Muscle of leg (tissue), 11 donors: Measurements from ENCODE around the gene AKT3. TPM values are rescaled to one million over a fixed set of nuclear protein-coding genes. Genes with fewer than 3 reads are reported as not detected.
A peak's percentile ranks its signal among the peaks of the same experiment; 100 is the strongest.
"Not testable (repeated sequence)": the region's sequence is repeated elsewhere in the genome, so short reads cannot be mapped to it uniquely, and the experiment has no call there.

ENCODE experiments used
- DNase-seq: peaks from one replicate; pipeline ENCODE4 v3.0.0; 2013
- H3K27ac ChIP-seq: one replicate; pipeline ENCODE4 v1.5.1; 2013; ENCODE audit warnings: mild to moderate bottlenecking, low read length, control low read depth
- H3K27me3 ChIP-seq: one replicate; pipeline ENCODE4 v1.6.1; 2013; ENCODE audit warnings: low read length; ENCODE audit not compliant: control insufficient read depth, insufficient read depth
- H3K36me3 ChIP-seq: one replicate; pipeline ENCODE4 v1.6.1; 2013; ENCODE audit warnings: low read length; ENCODE audit not compliant: control insufficient read depth, insufficient read depth
- H3K4me1 ChIP-seq: one replicate; pipeline ENCODE4 v1.6.1; 2013; ENCODE audit warnings: low read length; ENCODE audit not compliant: control insufficient read depth, insufficient read depth
- H3K4me3 ChIP-seq: one replicate; pipeline ENCODE4 v1.5.1; 2013; ENCODE audit warnings: low read length, control low read depth
- H3K9me3 ChIP-seq: replicated peaks from 2 replicates; pipeline ENCODE4 v1.6.1; 2013; ENCODE audit warnings: low read depth, low read length; ENCODE audit not compliant: control insufficient read depth
- WGBS: methylation state at CpG from one replicate; pipeline ENCODE4 v1.1.5; 2013; ENCODE audit warnings: missing lambda C conversion rate; ENCODE audit not compliant: insufficient coverage; 5-methylcytosine and 5-hydroxymethylcytosine counted together
- polyA plus RNA-seq, 8 donors: library from polyadenylated mRNA; unstranded; fragments of 120-200 nt; gene quantifications; one replicate each; pipeline versions ENCODE4 v1.2.1 to v1.2.3, GENCODE V29; 2013; ENCODE audit warnings: inconsistent platforms in 1 of 8, low replicate concordance in 1 of 8; ENCODE audit not compliant: insufficient read length in 8 of 8, insufficient read depth in 1 of 8
- total RNA-seq: library from RNA; stranded (reverse); fragments of 120-200 nt; gene quantifications from one replicate; pipeline ENCODE4 v1.2.4, GENCODE V29; 2013

The AKT3 gene
- total and polyA plus RNA-seq, 9 donors, result 14.3 to 25.0 (median 19.6) TPM

DNA sequence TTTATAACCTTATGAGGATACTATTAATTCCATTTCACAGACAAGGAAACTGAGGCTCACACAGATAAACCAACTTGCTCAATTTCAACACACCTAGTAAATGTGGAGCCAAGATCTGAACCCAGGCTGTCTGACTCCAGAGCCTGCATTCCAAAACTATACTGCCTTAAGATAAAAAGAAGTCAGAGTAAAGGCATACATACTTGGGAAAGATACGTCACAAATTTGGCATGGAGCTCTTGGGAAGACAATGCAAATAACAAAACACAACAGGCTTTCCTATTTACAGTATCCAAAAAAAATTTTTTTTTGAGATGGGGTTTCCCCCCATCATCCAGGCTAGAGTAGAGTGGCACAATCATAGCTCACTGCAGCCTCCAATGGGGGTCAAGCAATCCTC is 5.9 kb downstream of the AKT3 start:
- H3K4me3 ChIP-seq, result no peak overlapping the region

DNA sequence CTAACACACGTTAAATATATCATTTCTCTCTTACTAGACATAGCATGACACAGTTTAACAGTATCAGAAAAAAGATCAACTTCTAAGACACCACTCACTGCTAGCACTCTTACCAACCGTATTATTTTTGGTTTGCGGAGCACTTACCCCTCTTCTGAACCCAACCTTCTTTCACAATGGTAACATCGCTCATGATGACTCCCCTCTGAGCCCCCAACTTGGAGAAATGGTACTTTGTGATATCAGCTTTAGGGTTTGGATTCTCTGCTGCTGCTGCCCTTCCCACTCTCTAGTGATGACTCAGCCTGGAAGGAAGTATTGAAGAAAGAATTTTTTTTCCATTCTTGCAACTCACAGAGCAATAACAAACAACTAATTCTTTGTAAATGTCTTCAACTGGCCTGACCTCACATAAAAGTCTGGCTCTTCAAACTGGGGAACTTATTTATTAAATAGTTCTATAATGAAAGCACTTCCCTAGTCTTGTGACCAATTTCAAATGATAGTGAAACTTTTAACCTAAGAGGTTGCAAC is 7.0 kb downstream of the AKT3 start:
- Histone ChIP-seq H3K27me3 (no peaks in the 10 kb centered on the region), H3K36me3 (no peaks in the 10 kb centered on the region), H3K4me3 (no peak overlapping the region), H3K4me1 (no peaks in the 10 kb centered on the region), H3K9me3 (no peaks in the 10 kb centered on the region), H3K27ac (no peak overlapping the region)
- peak; percentile 30 for DNase-seq
- WGBS, result 76% methylated on average over 2 of the region's 4 CpGs

More for the DNA sequence above, 5.9 kb downstream of the AKT3 start:
- Histone ChIP-seq H3K4me1 (no peaks in the 10 kb centered on the region), H3K9me3 (no peaks in the 10 kb centered on the region), H3K27me3 (no peaks in the 10 kb centered on the region), H3K36me3 (no peaks in the 10 kb centered on the region), H3K27ac (no peak overlapping the region)
- no peak for DNase-seq
- WGBS, result no CpG with 5 or more reads among the region's 1 CpG

DNA sequence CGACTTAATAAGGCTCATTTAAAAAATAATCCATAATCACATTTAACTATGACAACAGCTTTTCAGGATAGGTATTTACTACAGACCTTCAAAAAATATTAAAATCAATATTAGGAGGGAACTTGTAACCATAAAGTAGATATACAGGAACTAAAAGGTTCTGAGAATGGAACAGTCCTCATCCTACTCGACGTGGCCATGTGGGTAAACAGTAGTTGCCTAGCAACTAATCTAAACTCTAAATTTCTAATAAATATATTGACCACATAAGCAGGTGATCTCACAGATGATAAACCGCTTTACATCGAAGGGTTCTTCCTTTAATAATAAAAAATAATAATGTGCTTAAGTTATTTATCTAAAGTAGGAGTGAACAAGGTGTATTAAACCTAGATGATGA is 7.9 kb downstream of the AKT3 start:
- Histone ChIP-seq H3K36me3 (no peaks in the 10 kb centered on the region), H3K27me3 (no peaks in the 10 kb centered on the region), H3K4me1 (no peaks in the 10 kb centered on the region), H3K4me3 (no peak overlapping the region), H3K9me3 (peaks cover under 1% of the 10 kb centered on the region), H3K27ac (no peak overlapping the region)
- no peak for DNase-seq
- no CpG with 5 or more reads among the region's 5 CpGs for WGBS

DNA sequence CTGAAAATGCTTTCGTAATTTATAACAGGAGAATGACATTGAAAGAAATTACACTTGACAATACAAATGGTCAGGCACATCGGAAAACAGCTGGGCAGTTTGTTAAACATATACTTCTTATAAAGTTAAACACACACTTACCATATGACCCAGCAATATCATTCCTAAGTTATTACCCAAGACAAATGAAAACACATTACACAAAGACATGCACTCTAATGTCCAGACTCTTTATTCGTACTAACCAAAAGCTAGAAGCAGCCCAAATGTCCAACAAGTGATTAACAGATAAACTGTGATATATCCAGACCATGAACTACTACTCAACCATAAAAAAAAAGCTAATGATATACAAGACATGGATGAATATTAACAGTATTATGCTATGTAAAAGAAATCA is 8.5 kb downstream of the AKT3 start:
- H3K27me3 ChIP-seq, result no peaks in the 10 kb centered on the region
- H3K9me3 ChIP-seq, result peaks cover 5% of the 10 kb centered on the region
- WGBS, result no CpG with 5 or more reads among the region's 3 CpGs
- no peak for DNase-seq
- no peak overlapping the region for H3K27ac ChIP-seq
- no peaks in the 10 kb centered on the region for H3K36me3 ChIP-seq
- H3K4me3 ChIP-seq, result no peak overlapping the region
- no peaks in the 10 kb centered on the region for H3K4me1 ChIP-seq

DNA sequence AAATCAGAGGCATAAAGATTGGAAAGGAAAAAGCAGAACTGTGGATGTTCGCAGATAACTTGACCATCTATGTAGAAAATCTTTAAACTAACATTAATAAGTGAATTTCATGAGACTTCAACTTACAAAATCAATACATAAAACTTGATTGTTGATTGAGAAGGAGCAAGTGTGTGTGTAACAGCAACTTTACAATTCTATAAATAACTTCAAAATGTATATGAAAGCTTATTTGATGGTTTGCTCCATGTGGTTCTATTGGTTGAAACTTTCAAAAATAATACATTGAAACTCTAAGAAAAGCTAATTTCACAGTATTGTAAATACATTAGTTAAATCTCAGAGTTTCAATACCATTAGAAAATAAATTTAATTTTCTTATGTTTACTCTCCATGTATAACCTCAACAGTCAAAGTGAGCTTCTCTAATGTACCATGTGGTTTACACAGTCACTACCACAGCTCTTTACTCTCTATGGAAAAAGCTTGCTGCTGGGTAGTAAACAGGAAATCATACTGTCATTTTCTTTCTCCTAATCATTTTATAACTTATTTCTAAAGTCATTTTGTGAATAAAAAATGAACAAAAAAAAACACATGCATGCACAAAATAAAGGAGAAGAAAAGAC is 12.0 kb downstream of the AKT3 start:
- no peak overlapping the region for H3K27ac ChIP-seq

DNA sequence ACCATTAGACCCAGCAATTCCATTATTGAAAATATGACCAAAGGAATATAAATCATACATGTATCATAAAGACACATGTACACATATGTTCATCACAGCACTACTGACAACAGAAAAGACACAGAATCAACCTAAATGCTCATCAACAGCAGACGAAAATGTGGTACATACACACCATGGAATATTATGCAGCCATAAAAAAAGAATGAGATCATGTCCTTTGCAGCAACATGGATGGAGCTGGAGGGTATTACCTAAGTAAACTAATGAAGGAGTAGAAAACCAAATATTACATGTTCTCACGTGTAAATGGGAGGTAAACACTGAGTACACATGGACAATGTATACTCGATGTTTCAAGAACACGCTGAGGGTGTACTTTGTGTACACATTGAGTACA is 15.9 kb downstream of the AKT3 start:
- no CpG with 5 or more reads among the region's 4 CpGs for WGBS
- Histone ChIP-seq H3K27ac (no peak overlapping the region), H3K36me3 (no peaks in the 10 kb centered on the region), H3K4me3 (no peak overlapping the region), H3K9me3 (peaks cover 8% of the 10 kb centered on the region), H3K4me1 (no peaks in the 10 kb centered on the region), H3K27me3 (no peaks in the 10 kb centered on the region)
- no peak for DNase-seq

More for the DNA sequence above, 12.0 kb downstream of the AKT3 start:
- no peak overlapping the region for H3K4me3 ChIP-seq
- H3K27me3 ChIP-seq, result no peaks in the 10 kb centered on the region
- H3K4me1 ChIP-seq, result no peaks in the 10 kb centered on the region
- no CpG with 5 or more reads among the region's 1 CpG for WGBS
- H3K9me3 ChIP-seq, result peaks cover 8% of the 10 kb centered on the region
- DNase-seq, result no peak
- no peaks in the 10 kb centered on the region for H3K36me3 ChIP-seq

DNA sequence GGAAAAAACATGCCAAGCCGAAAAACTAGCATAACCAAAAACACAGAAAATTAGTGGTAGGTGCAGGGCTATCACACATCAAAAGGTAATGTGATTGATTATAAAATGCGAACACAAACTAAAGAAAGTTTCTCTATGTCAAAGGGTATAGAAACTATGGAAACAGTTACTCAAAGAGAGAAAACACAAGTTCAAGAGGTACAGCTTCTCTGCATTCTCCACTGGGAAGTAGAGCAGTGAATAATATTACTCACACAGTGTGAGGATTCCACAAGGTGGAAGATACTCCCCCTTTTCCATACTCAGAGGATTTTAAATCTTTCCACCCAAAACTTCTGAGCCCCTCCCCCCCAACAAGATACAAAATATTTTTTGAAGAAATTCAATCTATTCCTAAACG is 18.6 kb downstream of the AKT3 start:
- Histone ChIP-seq H3K4me1 (no peaks in the 10 kb centered on the region), H3K27me3 (no peaks in the 10 kb centered on the region), H3K4me3 (no peak overlapping the region), H3K9me3 (peaks cover 3% of the 10 kb centered on the region), H3K36me3 (no peaks in the 10 kb centered on the region), H3K27ac (no peak overlapping the region)
- no peak for DNase-seq
- no CpG with 5 or more reads among the region's 3 CpGs for WGBS

DNA sequence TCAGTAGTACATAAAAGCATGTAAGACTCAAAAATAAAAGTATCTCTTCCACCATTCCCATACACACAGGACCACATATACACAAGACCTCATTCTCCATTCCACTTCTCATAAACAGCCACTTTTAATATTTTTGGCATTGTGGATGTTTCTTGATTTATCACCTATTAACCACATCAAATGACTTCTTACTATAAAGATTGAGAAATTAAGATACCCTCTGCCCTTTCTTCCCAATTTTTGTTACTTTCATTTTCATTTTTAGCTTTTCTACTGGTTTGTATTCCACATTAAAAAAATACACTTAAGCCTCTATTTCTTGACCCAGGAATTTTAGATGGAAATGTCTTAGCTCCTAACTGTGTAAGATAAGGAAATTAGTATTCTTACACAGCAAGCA is 22.8 kb downstream of the AKT3 start:
- H3K27me3 ChIP-seq, result no peaks in the 10 kb centered on the region
- no peak overlapping the region for H3K4me3 ChIP-seq
- H3K4me1 ChIP-seq, result no peaks in the 10 kb centered on the region
- H3K27ac ChIP-seq, result no peak overlapping the region
- H3K36me3 ChIP-seq, result no peaks in the 10 kb centered on the region
- no peak for DNase-seq
- peaks cover 6% of the 10 kb centered on the region for H3K9me3 ChIP-seq

DNA sequence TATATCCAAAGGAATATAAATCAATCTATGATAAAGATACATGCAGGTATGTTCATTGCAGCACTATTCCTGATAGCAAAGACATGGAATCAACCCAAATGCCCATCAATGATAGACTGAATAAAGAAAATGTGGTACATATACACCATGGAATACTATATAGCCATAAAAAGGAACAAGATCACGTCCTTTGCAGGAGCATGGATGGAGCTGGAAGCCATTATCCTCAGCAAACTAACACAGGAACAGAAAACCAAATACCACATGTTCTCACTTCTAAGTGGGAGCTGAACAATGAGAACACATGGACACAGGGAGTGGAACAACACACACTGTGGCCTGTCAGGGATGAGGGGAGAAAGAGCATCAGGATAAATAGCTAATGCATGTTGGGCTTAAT is 25.1 kb downstream of the AKT3 start:
- not testable (repeated sequence) for DNase-seq, H3K27me3 ChIP-seq, H3K4me1 ChIP-seq, H3K4me3 ChIP-seq, H3K36me3 ChIP-seq, H3K27ac ChIP-seq
- no CpG with 5 or more reads among the region's 1 CpG for WGBS
- peaks cover 16% of the 10 kb centered on the region for H3K9me3 ChIP-seq

DNA sequence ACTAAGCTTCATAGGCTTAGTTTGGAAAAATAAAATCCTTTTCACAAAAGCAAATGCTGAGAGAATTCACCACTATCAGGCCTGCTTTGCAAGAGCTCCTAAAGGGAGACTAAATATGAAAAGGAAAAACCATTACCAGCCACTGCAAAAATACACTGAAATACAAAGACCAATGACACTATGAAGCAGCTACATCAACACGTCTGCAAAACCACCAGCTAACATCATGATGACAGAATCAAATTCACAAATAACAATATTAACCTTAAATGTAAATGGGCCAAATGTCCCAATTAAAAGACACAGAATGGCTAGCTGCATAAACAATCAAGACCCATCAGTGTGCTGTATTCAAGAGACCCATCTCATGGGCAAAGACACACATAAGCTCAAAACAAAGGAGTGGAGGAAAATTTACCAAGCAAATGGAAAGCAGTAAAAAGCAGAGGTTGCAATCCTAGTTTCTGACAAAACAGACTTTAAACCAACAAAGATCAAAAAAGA is 28.8 kb downstream of the AKT3 start:
- Histone ChIP-seq H3K36me3 (peaks cover 7% of the 10 kb centered on the region), H3K9me3 (peaks cover 20% of the 10 kb centered on the region), H3K4me3 (no peak overlapping the region), H3K4me1 (no peaks in the 10 kb centered on the region), H3K27me3 (no peaks in the 10 kb centered on the region), H3K27ac (no peak overlapping the region)
- 100% methylated on average over 1 of the region's 1 CpG for WGBS
- DNase-seq, result no peak

DNA sequence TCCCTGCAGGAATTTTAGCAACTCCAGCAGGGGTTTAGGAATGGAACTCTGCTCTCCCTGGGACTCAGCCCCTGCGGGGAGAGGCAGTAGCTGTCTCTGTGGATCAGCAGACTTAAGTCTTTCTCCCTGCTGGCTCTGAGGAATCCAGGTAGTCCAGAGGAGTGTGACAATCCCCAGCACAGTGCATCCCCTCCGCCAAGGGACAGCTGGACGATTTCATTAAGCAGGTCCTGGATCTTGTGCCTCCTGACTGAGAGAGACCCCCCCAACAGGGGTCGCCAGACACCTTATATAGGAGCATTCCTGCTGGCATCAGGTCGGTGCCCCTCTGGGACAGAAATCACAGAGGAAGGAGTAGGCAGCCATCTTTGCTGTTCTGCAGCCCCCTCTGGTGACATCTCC is 30.6 kb downstream of the AKT3 start:
- Histone ChIP-seq H3K27me3 (no peaks in the 10 kb centered on the region), H3K27ac (no peak overlapping the region), H3K9me3 (peaks cover 20% of the 10 kb centered on the region), H3K4me1 (no peaks in the 10 kb centered on the region), H3K36me3 (peaks cover 7% of the 10 kb centered on the region), H3K4me3 (no peak overlapping the region)
- WGBS, result 67% methylated on average over 1 of the region's 5 CpGs
- DNase-seq, result no peak
